Regular cardiac myocyte (primary cell): ENCODE data around the gene TAS2R38. TPM values are rescaled to one million over a fixed set of nuclear protein-coding genes. Genes with fewer than 3 reads are reported as not detected.

Experiments
- total RNA-seq: library from RNA; depleted of rRNA; stranded (reverse); fragments of >200 nt; gene quantifications from 2 replicates; pipeline ENCODE4 v1.2.3, GENCODE V29; 2014

Gene TAS2R38
- not detected in 2 replicates for total RNA-seq

DNA sequence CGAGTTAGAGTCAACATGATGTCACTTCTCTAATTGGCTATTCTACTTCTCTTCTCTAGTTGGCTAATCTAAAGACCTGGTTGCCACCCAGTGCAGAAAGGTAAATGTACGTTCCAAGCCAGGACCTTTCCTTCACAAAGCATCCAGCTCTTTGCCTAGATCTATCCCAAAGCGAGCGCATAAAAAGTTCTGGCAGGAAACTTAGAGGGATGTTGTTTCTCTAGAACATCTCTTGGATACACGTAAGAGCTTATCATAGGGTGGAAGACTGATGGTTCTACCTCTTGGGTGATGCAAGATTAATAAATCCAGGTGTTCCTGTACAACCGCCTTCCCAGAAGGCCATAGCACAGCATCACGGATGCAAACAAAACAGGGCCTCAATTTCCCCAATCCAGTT, at the start of gene TAS2R38:
TSS of gene TAS2R38 (minus strand) at position 101 of the 400 bp plus-strand sequence. CDS start at position 17, 84 bp downstream.

DNA sequence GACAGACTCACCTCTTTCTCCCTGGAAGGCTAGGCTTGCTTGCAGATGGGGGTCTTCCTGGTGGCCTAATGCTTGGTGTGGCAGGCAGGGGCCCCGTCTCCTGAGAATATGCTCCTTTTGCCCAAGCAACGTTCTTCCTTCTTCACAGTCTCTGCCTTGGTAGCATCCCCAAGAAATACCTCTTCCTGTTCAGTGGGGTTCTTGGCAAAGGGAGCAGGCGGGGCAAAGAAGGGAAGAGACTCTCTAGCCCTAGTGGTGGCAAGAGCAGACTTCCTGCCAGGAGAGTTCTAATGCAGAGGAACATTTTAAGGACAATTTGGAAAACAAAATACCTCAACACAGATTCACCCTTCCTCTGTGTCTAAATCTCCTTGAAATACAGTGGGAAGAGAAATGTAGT, 26.8 kb downstream of the TAS2R38 start, which contains the start of gene CLEC5A:
TSS of gene CLEC5A (minus strand) at position 179 of the 400 bp plus-strand sequence. CDS start 682 bp downstream, outside the sequence.

Other genes with a start within 250 kb of the TAS2R38 start
- gene SSBP1, start 235.4 kb downstream of the TAS2R38 start, total RNA-seq = 133 and 222 TPM in 2 replicates
- gene TAS2R3, start 209.7 kb downstream of the TAS2R38 start, total RNA-seq = 0.38 and 1.7 TPM in 2 replicates
- 0.19 and 2.0 TPM in 2 replicates for gene TAS2R4, start 197.1 kb downstream of the TAS2R38 start, total RNA-seq
- gene TAS2R5, start 183.6 kb downstream of the TAS2R38 start, total RNA-seq = 0.77 and 0.85 TPM in 2 replicates
- not detected in 2 replicates for gene PRSS37, start 132.3 kb downstream of the TAS2R38 start, total RNA-seq
- gene OR9A4, start 57.4 kb downstream of the TAS2R38 start, total RNA-seq = not detected in 2 replicates
- gene CLEC5A, start 26.8 kb downstream of the TAS2R38 start, total RNA-seq = not detected in 2 replicates
- 2.0 and 4.2 TPM in 2 replicates for gene MGAM, start 22.1 kb upstream of the TAS2R38 start, total RNA-seq
- not detected in 2 replicates for gene MGAM2, start 137.9 kb upstream of the TAS2R38 start, total RNA-seq